ENCODE data around the gene RNF44.

GRCh38 chr5:176486189-176486757, 50.9 kb downstream of the RNF44 start:
- no peak for TF ChIP-seq REST (IDR thresholded peaks at IDR 0.05; ENCODE audit: insufficient replicate concordance, low read depth)
- TF ChIP-seq, protein P1, sequence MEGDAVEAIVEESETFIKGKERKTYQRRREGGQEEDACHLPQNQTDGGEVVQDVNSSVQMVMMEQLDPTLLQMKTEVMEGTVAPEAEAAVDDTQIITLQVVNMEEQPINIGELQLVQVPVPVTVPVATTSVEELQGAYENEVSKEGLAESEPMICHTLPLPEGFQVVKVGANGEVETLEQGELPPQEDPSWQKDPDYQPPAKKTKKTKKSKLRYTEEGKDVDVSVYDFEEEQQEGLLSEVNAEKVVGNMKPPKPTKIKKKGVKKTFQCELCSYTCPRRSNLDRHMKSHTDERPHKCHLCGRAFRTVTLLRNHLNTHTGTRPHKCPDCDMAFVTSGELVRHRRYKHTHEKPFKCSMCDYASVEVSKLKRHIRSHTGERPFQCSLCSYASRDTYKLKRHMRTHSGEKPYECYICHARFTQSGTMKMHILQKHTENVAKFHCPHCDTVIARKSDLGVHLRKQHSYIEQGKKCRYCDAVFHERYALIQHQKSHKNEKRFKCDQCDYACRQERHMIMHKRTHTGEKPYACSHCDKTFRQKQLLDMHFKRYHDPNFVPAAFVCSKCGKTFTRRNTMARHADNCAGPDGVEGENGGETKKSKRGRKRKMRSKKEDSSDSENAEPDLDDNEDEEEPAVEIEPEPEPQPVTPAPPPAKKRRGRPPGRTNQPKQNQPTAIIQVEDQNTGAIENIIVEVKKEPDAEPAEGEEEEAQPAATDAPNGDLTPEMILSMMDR (IDR thresholded peaks at IDR 0.05; ENCODE audit: insufficient read depth, low read length): no peak
- TF ChIP-seq POLR2AphosphoS5 (IDR thresholded peaks at IDR 0.05; ENCODE audit: low read depth): no peak
- no peak for TF ChIP-seq GABPA (IDR thresholded peaks at IDR 0.05; ENCODE audit: low read depth)
- no peak for TF ChIP-seq SPI1 (IDR thresholded peaks at IDR 0.05; ENCODE audit: borderline replicate concordance, low read depth)
